Lower lobe of right lung (tissue), 2 donors: ENCODE measurements around the gene SLC35B1. TPM values are rescaled to one million over a fixed set of nuclear protein-coding genes. Genes with fewer than 3 reads are reported as not detected.

Experiments used
- ATAC-seq, 2 donors: fragments of 200-7000 bp; cut with Tn5 transposase; one replicate each; pipeline ENCODE4 v1.9.1; 2020 to 2022; ENCODE audit warnings: mild to moderate bottlenecking in 2 of 2, moderate library complexity in 2 of 2
- DNase-seq: peaks from one replicate; pipeline ENCODE4 v3.0.0-alpha.2; 2020
- H3K27ac ChIP-seq: fragments of 200-600 bp; one replicate; pipeline ENCODE4 v1.8.0; 2022
- H3K27me3 ChIP-seq: fragments of 200-600 bp; one replicate; pipeline ENCODE4 v1.8.0; 2022; ENCODE audit warnings: low read depth
- H3K36me3 ChIP-seq: fragments of 200-600 bp; one replicate; pipeline ENCODE4 v1.8.0; 2022; ENCODE audit warnings: mild to moderate bottlenecking
- H3K4me1 ChIP-seq: fragments of 200-600 bp; one replicate; pipeline ENCODE4 v1.8.0; 2022
- H3K4me3 ChIP-seq: fragments of 200-600 bp; one replicate; pipeline ENCODE4 v1.8.0; 2022; ENCODE audit warnings: mild to moderate bottlenecking
- H3K9me3 ChIP-seq: fragments of 200-600 bp; one replicate; pipeline ENCODE4 v1.8.0; 2022
- intact Hi-C: fragments of 100-400 bp; cut with DNase I; formaldehyde crosslinking; loops from one replicate; pipeline ENCODE4 v1.11.0; 2022
- total RNA-seq: library from RNA; stranded (reverse); fragmentation: NEBNext Ultra II Directional; extraction: Animal tissue kit (Norgen Biotek cat#: 25700); gene quantifications from one replicate; pipeline ENCODE4 v1.2.1, GENCODE V29; 2021
- TF ChIP-seq, protein P1 (sequence below): fragments of 200-600 bp; IDR thresholded peaks from one replicate; pipeline ENCODE4 v1.8.0; 2022; ENCODE audit warnings: antibody characterized with exemption, mild to moderate bottlenecking
- donor health status: DM: no; HTN: yes; CAD: no; lungs with severe emphysema.

SLC35B1 gene
- total RNA-seq, 1 donor from 2014 or later: 38.9 TPM

DNA sequence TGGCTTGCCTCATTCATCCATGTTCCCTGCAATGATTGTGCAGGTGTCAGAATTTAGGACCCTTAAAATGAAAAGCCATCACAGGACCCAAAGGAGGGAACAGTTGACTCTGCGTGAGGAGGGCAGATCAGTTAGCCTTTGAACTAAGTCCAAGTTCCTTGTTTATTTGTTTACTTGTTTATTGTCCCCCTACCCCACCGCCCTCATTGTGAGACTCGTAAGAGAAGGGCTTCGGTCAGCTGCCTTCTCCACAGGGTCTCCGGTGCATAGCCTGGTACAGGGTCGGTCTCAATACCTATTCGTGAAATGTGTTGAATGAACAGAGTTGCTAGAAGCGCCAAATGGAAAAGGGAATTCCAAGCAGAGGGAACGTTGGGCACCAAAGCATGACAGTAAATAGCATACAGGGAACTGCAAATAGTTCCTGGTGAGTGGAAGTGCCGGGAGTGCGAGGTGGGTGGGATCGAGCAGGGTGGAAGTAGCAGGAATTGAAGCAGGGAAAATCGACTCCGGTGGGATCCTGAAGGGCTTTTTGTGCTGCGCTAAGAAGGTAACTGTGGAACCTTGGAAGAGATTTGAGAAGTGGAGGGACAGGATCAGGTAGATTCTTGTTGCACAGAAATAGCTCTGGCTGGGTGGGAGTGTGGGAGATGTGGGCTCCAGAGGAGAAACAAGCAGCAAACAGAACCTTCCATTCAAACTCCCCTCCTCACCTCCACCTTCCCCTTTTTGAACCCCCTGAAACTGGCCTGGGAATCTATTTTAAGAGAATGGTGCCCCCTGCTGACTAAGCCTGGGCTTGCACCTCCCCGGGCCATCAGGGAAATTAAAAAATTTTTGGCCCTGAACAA, 12.7 kb downstream of the SLC35B1 start:
- intact Hi-C loops: loop anchor here (5.0 kb wide), 1 partner anchor 123 kb away; no protein-coding TSS in a partner anchor
- H3K9me3 ChIP-seq: no peaks in the 10 kb centered on the region
- TF ChIP-seq, protein P1, sequence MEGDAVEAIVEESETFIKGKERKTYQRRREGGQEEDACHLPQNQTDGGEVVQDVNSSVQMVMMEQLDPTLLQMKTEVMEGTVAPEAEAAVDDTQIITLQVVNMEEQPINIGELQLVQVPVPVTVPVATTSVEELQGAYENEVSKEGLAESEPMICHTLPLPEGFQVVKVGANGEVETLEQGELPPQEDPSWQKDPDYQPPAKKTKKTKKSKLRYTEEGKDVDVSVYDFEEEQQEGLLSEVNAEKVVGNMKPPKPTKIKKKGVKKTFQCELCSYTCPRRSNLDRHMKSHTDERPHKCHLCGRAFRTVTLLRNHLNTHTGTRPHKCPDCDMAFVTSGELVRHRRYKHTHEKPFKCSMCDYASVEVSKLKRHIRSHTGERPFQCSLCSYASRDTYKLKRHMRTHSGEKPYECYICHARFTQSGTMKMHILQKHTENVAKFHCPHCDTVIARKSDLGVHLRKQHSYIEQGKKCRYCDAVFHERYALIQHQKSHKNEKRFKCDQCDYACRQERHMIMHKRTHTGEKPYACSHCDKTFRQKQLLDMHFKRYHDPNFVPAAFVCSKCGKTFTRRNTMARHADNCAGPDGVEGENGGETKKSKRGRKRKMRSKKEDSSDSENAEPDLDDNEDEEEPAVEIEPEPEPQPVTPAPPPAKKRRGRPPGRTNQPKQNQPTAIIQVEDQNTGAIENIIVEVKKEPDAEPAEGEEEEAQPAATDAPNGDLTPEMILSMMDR: peak; percentile 93
- ATAC-seq (peak; percentile 77 to 81), DNase-seq (no peak)
- H3K4me1 ChIP-seq: peaks cover 16% of the 10 kb centered on the region
- H3K27me3 ChIP-seq: no peaks in the 10 kb centered on the region
- no peak overlapping the region for H3K4me3 ChIP-seq
- peaks cover 6% of the 10 kb centered on the region for H3K36me3 ChIP-seq
- H3K27ac ChIP-seq: no peak overlapping the region

DNA sequence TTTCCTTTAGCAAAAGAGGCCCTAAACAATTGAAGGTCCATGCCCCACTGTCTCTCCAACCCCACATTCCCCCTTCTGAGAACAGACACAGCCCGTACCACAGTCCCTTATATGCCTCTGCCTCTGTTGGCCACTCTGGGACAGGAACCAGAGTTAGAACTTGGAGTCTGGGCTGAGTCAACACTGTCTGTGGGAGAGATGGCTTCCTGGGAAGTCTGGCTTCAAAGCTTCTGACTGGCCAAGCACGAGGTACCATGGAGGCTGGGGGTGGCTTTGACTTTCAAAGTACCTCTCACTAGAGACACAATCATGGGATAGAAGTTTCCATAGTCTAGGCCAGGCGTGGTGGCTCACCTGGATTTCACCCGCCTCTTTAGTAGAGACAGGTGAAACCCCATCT, 15.0 kb downstream of the SLC35B1 start:
- Histone ChIP-seq H3K4me3 (no peak overlapping the region), H3K27ac (peak overlapping the region; percentile 53), H3K36me3 (no peaks in the 10 kb centered on the region), H3K27me3 (no peaks in the 10 kb centered on the region), H3K4me1 (peaks cover 38% of the 10 kb centered on the region), H3K9me3 (no peaks in the 10 kb centered on the region)
- TF ChIP-seq, protein P1: no peak
- intact Hi-C loops: no loop called here
- DNase-seq: no peak
- no peak for ATAC-seq

DNA sequence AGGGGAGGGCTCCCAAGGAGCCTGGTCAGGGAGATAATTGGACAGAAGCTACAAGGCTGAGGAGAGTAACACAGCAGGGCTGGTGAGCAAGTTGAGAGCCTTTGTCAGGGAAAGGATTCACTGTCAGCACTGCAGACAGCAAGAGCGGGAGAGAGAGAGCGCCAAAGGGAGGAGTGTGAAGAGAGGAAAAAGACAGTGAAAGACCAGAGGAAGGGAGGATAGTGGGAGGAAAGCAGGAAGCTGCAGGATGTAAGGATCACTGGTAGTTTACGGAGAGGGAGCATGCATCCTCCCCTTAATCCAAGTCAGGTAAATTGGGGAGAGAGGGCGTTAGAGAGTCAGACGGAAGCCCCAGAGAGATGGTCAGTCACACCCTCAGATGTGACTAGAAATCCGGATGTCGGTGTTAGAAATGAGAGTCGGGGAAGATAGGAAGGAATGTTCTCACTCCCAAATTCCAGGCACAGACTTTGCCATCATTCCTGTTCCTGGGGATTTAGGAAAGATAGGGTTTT, 16.0 kb downstream of the SLC35B1 start:
- intact Hi-C loops: no loop called here
- no peaks in the 10 kb centered on the region for H3K36me3 ChIP-seq
- peak overlapping the region; percentile 53 for H3K27ac ChIP-seq
- no peak overlapping the region for H3K4me3 ChIP-seq
- TF ChIP-seq, protein P1: no peak
- H3K4me1 ChIP-seq: peaks cover 47% of the 10 kb centered on the region
- no peak for DNase-seq
- H3K27me3 ChIP-seq: no peaks in the 10 kb centered on the region
- ATAC-seq: no peak
- no peaks in the 10 kb centered on the region for H3K9me3 ChIP-seq

DNA sequence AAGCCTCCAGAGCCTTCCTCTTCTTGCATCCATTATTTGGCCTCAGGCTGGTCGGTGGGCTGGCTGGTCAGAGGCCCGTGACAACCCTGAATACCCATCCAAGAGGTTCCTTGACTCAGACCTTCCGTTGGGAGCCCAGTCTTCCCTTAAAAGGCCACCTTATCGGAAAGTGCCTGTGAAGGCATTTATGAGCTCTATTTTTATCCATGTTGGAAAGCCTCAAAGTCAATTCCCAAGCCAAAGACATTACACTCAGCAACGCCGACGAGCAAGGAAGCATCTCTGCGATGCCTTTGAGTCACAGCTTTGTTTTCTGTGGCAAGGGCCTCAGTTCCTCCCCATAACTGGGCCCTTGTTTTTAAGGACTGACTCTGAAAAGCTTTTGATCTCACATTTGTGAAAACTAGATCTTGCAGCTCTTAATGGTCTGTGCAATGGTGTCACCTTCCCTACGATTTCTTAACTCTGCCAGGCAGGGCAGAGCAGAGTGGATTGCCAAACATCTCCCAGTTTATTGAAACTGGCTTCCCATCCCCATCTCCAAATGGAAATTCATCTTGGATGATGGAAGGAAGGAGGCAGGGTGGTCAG, 16.6 kb downstream of the SLC35B1 start:
- intact Hi-C loops: no loop called here
- TF ChIP-seq, protein P1: no peak
- Histone ChIP-seq H3K4me3 (no peak overlapping the region), H3K9me3 (no peaks in the 10 kb centered on the region), H3K27me3 (no peaks in the 10 kb centered on the region), H3K4me1 (peaks cover 48% of the 10 kb centered on the region), H3K27ac (peak overlapping the region; percentile 53), H3K36me3 (no peaks in the 10 kb centered on the region)
- DNase-seq (no peak), ATAC-seq (no peak)

DNA sequence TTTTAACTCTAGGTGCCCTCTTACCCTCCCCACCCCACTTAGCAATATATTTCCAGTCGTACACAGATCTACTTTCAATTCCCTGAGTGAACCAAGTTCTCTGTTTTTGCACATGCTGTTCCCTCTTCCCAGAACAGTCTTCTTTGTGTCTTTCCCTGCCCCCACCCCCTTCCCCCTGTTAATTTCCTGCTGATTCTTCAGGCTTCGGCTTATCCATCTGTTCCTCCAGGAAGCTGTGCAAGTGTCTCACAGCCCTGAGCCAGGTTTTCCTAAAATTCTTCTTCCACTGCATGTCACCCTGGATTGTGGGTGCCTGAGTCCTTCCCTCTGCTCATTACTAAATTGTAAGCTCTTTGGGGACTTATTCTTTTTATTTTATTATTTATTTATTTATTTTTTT, 17.5 kb downstream of the SLC35B1 start:
- intact Hi-C loops: no loop called here
- H3K4me1 ChIP-seq: peaks cover 42% of the 10 kb centered on the region
- ATAC-seq (no peak), DNase-seq (no peak)
- H3K9me3 ChIP-seq: no peaks in the 10 kb centered on the region
- H3K27ac ChIP-seq: peak overlapping the region; percentile 19
- H3K36me3 ChIP-seq: no peaks in the 10 kb centered on the region
- no peak overlapping the region for H3K4me3 ChIP-seq
- TF ChIP-seq, protein P1: no peak
- H3K27me3 ChIP-seq: no peaks in the 10 kb centered on the region
